ENCODE data around the gene ABCF2. TPM values are rescaled to one million over a fixed set of nuclear protein-coding genes. Genes with fewer than 3 reads are reported as not detected.

Gene ABCF2
- polyA plus RNA-seq, 3 donors: 18.0 to 22.0 (median 21.1) TPM

- intact Hi-C loops (cut with micrococcal nuclease): no loop called here
- peaks cover 35 to 58% (median 36%) of the 10 kb centered on the region in 3 donors for H3K27me3 Mint-ChIP-seq (ENCODE audit: low read depth in 3 of 3)
- H3K27ac Mint-ChIP-seq: no peak overlapping the region
- Histone ChIP-seq H2AFZ (ENCODE audit: insufficient read depth, low read depth, low read length, poor library complexity, severe bottlenecking) (no peak overlapping the region), H3K9me3 (replicated peaks in 1 of 2; ENCODE audit: control insufficient read depth in 1 of 2, insufficient read depth in 1 of 2, low read length in 2 of 2) (no peaks in the 10 kb centered on the region), H3K4me2 (replicated peaks; ENCODE audit: extremely low read depth, low read length, poor library complexity, severe bottlenecking) (no peak overlapping the region), H3K9ac (ENCODE audit: insufficient read depth, low read length, poor library complexity, severe bottlenecking) (no peak overlapping the region), H3K4me3 (replicated peaks in 1 of 3; ENCODE audit: low read depth in 2 of 3, low read length in 3 of 3) (no peak overlapping the region), H3K36me3 (replicated peaks in 1 of 2; ENCODE audit: control insufficient read depth in 1 of 2, insufficient read depth in 2 of 2, low read length in 2 of 2) (no peaks in the 10 kb centered on the region), H3K79me2 (ENCODE audit: insufficient read depth, low read length) (no peaks in the 10 kb centered on the region), H3K27ac (ENCODE audit: low read depth in 1 of 2, low read length in 2 of 2) (no peak overlapping the region), H3K4me1 (ENCODE audit: control insufficient read depth in 1 of 2, insufficient read depth in 2 of 2, low read length in 2 of 2) (no peaks in the 10 kb centered on the region), H4K20me1 (ENCODE audit: insufficient read depth, low read length) (peaks cover 3% of the 10 kb centered on the region), H3K27me3 (ENCODE audit: control insufficient read depth in 2 of 2, insufficient read depth in 2 of 2, low read length in 2 of 2) (peaks cover 3 to 11% of the 10 kb centered on the region in 2 donors)
- no peaks in the 10 kb centered on the region for H3K4me1 Mint-ChIP-seq
- no peak for TF ChIP-seq CTCF (IDR thresholded peaks at IDR 0.05)
- H3K36me3 Mint-ChIP-seq: no peaks in the 10 kb centered on the region
- no peak for DNase-seq
- 82% methylated on average over 46 of the region's 48 CpGs for WGBS (ENCODE audit: insufficient coverage)
- H3K4me3 Mint-ChIP-seq: no peak overlapping the region
- peaks cover 0 to 4% (median 0%) of the 10 kb centered on the region in 7 donors for H3K9me3 Mint-ChIP-seq
Observed at GRCh38 chr7:151204383-151205032, 22.5 kb downstream of the ABCF2 start.

- Mint-ChIP-seq H3K36me3 (no peaks in the 10 kb centered on the region), H3K4me3 (no peak overlapping the region), H3K4me1 (no peaks in the 10 kb centered on the region), H3K9me3 (peaks cover 0 to 4% (median 0%) of the 10 kb centered on the region in 7 donors), H3K27ac (no peak overlapping the region), H3K27me3 (ENCODE audit: low read depth in 3 of 3) (peaks cover 31 to 51% (median 32%) of the 10 kb centered on the region in 3 donors)
- no peaks in the 10 kb centered on the region for H3K36me3 ChIP-seq (replicated peaks in 1 of 2; ENCODE audit: control insufficient read depth in 1 of 2, insufficient read depth in 2 of 2, low read length in 2 of 2)
- H4K20me1 ChIP-seq (ENCODE audit: insufficient read depth, low read length): no peaks in the 10 kb centered on the region
- no peak overlapping the region for H3K4me3 ChIP-seq (replicated peaks in 1 of 3; ENCODE audit: low read depth in 2 of 3, low read length in 3 of 3)
- H2AFZ ChIP-seq (ENCODE audit: insufficient read depth, low read depth, low read length, poor library complexity, severe bottlenecking): no peak overlapping the region
- H3K4me1 ChIP-seq (ENCODE audit: control insufficient read depth in 1 of 2, insufficient read depth in 2 of 2, low read length in 2 of 2): no peaks in the 10 kb centered on the region
- H3K9me3 ChIP-seq (replicated peaks in 1 of 2; ENCODE audit: control insufficient read depth in 1 of 2, insufficient read depth in 1 of 2, low read length in 2 of 2): no peaks in the 10 kb centered on the region
- H3K79me2 ChIP-seq (ENCODE audit: insufficient read depth, low read length): no peaks in the 10 kb centered on the region
- H3K27me3 ChIP-seq (ENCODE audit: control insufficient read depth in 2 of 2, insufficient read depth in 2 of 2, low read length in 2 of 2): peaks cover 3 to 11% of the 10 kb centered on the region in 2 donors
- no peak overlapping the region for H3K4me2 ChIP-seq (replicated peaks; ENCODE audit: extremely low read depth, low read length, poor library complexity, severe bottlenecking)
- no peak for TF ChIP-seq CTCF (IDR thresholded peaks at IDR 0.05)
- intact Hi-C loops (cut with micrococcal nuclease): no loop called here
- no peak overlapping the region for H3K9ac ChIP-seq (ENCODE audit: insufficient read depth, low read length, poor library complexity, severe bottlenecking)
- no peak overlapping the region for H3K27ac ChIP-seq (ENCODE audit: low read depth in 1 of 2, low read length in 2 of 2)
- WGBS (ENCODE audit: insufficient coverage): 96% methylated on average over 9 of the region's 9 CpGs
- no peak for DNase-seq
Observed at GRCh38 chr7:151202836-151203235, 24.2 kb downstream of the ABCF2 start.

Data from CD14-positive monocyte (primary cell).